Esophagus muscularis mucosa (tissue), 3 donors: ENCODE measurements around the gene LARP4.

ENCODE experiments used
- CTCF ChIP-seq, 3 experiments: fragments of 200-600 bp in 2 of 3; fragments of 450-650 bp in 1 of 3; sonication (generic) in 2 of 3; IDR thresholded peaks; one replicate each; pipeline ENCODE4 v1.5.1; 2017 to 2019; ENCODE audit warnings: antibody characterized with exemption in 3 of 3, mild to moderate bottlenecking in 2 of 3, moderate library complexity in 1 of 3
- POLR2A ChIP-seq: fragments of 450-650 bp; IDR thresholded peaks from one replicate; pipeline ENCODE4 v1.6.1; 2017; ENCODE audit warnings: antibody characterized with exemption, moderate library complexity, mild to moderate bottlenecking, low read depth

GRCh38 chr12:50515587-50515986, 114.9 kb downstream of the LARP4 start:
- TF ChIP-seq POLR2A (no peak), CTCF (IDR thresholded peaks at IDR 0.05) (no peak)
